ENCODE measurements around the gene PRELID1.
"Not testable (repeated sequence)": the region's sequence is repeated elsewhere in the genome, so short reads cannot be mapped to it uniquely, and the experiment has no call there.

The PRELID1 gene

DNA sequence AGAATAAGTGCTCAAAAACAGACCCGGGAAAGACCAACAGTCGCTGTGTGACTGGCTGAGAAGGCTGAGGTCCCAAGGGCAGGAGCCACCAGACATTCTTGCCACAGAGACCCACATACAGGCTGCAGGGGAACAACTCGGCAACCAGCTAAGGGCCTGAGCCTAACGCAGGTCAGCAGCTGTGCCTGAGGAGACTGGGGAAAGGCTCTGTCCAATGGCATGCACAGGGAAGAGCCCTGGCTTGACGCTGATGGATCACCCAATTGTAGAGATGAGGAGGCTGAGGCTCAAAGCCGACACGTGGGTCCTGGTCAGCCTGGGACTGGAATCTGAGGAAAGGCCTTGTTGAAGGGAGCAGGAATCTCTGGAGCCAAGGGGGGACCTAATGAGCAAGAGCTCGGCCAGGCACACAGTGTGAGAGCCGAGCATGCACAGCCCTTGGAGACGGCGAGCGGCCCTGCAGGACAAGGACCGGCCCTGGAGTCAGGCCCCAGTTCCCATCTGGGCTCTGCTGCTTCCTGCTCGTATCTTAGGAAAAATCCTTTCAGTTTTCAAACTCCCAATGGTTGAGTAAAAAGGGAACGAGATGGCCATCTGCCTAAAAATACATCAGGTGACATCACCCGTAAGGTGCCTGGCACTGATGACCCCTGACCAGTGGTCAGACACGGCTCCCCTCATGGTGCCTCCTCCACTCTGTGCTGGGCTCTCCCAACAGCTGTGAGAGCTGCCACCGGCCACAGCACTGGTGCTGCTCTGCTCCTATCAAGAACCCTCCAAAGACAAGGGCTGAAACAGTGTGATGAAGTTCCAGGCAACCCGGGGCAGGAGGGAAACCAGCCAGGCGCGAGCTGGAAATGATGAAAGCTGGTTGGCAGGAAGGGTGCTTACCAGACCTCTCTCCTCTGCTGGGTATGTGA is 31.4 kb downstream of the PRELID1 start:
- no peak for FAIRE-seq
- DNase-seq (ENCODE audit: insufficient read length, low spot score): no peak

DNA sequence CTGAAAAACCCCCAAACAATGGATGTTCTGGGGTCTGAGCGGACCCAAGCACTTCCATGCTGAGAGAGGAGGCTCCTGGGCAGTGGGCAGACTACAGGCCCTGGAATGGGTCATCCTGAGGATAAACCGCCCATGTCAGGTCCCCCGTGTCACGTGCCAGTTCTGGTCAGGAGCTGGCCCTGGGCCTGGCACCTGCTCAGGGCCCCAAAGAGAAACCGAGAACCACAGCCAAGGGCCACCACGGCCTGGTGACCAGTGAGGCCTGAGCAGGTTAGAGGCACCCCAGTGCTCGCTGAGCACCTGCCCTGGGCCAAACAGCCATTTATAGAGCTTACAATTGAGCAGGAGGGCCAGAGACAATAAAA is 32.1 kb downstream of the PRELID1 start:
- FAIRE-seq (no peak), DNase-seq (ENCODE audit: insufficient read length, low spot score) (no peak)

DNA sequence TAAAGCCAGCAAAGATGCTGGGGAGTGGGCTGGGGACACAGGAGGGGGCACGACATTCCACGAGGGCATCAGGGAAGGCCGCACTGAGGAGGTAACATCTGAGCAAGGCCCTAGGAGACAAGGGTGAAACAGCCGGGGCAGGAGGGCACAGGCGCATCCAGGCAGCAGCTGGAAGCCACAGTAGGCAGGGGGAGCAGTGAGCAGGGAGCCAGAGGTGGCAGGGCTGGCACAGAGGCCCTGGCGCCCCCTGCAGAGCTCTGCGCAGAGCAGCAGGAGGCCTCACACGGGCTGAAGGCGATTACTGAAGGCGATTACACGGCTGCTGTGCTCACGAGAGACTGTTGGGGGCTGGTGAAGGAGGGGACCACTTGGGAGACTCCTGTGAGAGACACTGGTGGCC is 32.5 kb downstream of the PRELID1 start:
- DNase-seq (ENCODE audit: insufficient read length, low spot score) (no peak), FAIRE-seq (no peak)

DNA sequence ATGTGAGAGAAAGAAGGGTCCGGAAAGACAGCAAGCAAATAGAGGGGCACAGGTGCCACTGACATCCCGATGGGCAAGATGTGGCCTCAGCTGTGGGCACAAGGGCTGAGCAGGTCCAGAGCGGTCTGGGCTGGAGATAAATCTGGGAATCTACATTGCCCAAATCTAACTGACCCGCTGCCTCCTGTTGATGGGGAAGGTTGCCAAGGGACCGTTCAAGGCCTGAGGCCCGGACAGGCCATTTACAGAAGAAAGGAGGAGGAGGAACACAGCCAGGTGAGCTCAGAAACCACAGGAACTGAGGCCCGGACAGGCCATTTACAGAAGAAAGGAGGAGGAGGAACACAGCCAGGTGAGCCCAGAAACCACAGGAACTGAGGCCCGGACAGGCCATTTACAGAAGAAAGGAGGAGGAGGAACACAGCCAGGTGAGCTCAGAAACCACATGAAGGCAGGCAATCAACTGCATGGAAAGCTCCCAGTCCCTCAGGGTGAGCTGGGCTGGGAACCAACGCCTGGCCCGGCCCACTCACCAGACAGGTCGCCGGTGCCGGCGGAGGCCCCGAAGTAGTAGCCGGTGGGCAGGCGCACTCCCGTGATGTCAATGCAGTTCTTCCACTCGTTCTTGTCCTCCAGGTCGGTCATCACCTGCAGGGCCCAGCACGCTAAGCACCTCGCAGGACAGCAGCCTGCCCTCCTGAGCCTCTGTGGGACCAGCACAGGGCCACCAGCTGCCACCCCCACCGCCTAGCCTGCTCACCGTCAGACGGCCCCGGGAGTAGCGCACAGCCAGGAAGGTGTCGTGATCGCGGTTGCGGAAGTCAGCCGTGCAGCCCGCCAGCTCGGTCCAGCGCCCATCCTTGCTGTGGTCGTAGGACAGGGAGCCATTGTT is 33.2 kb downstream of the PRELID1 start:
- FAIRE-seq (no peak), DNase-seq (ENCODE audit: insufficient read length, low spot score) (no peak)

DNA sequence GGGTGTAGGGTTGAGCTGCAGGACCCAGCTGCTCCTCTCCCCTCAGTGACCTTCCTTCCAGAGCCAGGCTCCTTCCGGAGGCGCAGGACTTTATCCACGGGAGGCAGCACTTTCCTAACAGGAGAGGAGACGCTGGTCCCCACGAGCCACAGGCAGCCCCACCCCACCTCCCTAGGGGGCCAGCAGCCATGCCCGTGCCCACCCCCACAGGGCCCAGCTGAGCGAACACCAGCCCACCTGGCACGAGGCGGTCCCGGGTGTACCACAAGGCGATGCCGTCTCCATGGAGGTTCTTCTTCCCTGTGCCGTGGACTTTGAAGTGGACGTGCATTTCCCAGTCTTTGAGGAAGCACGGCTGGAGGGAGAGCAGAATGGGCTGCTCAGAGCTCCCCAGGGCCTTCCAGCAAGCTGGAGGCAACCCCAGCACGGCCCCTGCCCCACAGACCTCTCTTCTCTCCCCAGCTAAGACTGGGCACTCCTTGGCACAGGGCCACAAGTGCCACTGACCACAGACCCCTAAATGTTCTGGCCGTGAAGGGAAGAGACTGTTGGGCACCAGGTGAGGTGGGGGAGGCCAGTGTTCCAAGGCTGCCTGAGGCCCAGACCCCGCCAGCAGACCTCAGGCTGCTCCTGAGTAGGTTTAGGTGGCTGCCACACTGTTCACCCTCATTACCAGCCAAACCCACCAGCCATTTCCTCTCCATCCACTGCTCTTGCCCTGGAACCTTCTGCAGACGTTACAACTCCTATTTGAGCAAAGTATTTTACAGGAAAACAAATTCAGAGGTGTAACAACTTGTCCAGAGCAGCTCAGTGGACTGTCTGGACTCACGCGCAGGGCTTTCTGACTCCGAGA is 34.9 kb downstream of the PRELID1 start:
- FAIRE-seq (no peak), DNase-seq (ENCODE audit: insufficient read length, low spot score) (no peak)

DNA sequence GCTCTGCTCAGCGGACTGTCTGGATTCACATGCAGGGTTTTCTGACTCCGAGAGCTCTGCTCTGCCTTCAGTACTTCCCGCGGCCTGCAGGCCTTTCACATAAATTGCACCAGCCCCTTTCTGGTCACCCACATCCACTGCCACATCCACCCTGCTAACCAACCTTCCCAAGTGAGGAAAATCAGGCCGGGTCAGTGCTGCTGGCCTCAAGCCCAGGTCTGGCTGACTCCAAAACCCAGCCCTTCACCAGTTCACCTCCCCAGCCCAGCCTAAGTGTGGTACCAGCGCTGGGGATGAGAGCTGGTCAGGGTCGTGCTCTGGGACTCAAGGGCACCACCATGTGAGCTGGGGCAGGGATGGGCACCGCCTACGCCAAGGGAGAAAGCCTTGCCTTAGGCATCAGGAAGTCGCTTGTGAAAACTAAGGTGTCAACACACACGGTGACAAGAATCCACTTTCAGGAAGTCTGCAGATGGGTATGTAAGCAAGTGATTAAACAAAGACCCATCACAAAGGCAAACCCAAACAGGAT is 35.6 kb downstream of the PRELID1 start:
- no peak for FAIRE-seq
- DNase-seq (ENCODE audit: insufficient read length, low spot score): no peak

DNA sequence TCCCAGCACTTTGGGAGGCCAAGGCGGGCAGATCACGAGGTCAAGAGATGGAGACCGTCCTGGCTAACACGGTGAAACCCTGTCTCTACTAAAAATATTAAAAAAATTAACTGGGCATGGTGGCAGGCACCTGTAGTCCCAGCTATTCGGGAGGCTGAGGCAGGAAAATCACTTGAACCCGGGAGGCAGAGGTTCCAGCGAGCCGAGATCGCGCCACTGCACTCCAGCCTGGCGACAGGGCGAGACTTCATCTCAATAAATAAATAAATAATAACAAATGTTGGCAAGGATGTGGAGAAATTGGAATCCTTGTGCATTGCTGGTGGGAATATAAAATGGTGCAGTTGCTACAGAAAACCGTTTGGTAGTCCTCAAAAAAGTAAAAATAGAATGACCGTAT is 39.4 kb downstream of the PRELID1 start:
- not testable (repeated sequence) for FAIRE-seq; DNase-seq (ENCODE audit: insufficient read length, low spot score)

DNA sequence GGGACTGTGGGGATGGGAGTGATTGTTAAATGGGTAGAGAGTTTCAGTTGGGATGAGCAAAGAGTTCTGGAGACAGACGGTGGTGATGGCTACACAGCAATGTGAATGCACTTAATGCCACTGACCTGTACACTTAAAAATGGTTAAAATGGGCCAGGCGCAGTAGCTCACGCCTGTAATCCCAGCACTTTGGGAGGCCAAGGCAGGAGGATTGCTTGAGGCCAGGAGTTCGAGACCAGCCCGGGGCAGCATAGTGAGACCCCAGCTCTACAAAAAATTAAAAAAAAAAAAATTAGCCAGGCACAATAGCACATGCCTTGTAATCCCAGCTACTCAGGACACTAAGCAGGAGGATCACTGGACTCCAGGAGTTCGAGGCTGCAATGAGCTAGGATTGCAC is 40.2 kb downstream of the PRELID1 start:
- FAIRE-seq: no peak

DNA sequence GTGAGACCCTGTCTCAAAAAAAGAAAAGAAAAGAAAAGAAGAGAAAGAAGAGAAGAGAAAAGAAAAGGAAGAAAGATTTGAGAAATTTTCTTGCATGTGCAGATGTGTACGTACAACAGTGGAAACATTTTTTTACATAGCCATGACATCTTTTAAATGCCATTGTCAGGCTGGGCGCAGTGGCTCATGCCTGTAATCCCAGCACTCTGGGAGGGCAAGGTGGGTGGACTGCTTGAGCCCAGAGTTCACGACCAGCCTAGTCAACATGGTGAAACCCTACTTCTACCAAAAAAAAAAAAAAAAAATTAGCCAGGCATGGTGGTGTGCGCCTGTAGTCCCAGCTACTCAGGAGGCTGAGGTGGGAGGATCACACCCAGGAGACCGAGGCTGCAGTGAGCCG is 41.3 kb downstream of the PRELID1 start:
- no peak for DNase-seq (ENCODE audit: insufficient read length, low spot score)
- FAIRE-seq: no peak

More for the DNA sequence above, 40.2 kb downstream of the PRELID1 start:
- no peak for DNase-seq (ENCODE audit: insufficient read length, low spot score)

DNA sequence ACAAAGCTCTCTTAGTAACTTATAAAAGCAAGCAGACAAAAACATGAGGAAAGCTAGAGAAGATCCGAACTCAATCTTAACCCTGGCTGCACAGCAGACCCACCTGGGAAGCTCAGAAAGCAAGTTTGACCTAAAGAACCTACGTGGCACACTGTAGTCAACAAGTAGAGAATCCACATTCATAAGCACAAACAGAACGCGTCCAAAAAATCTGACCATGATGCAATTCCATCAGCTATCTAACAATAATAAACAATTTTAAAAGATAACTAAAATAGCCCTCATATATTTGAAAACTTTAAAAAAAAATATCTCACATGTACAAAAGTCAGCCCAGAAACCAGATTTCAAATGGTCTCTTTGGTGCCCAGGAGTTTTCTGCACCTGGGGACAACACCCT is 43.2 kb downstream of the PRELID1 start:
- FAIRE-seq (no peak), DNase-seq (ENCODE audit: insufficient read length, low spot score) (no peak)

DNA sequence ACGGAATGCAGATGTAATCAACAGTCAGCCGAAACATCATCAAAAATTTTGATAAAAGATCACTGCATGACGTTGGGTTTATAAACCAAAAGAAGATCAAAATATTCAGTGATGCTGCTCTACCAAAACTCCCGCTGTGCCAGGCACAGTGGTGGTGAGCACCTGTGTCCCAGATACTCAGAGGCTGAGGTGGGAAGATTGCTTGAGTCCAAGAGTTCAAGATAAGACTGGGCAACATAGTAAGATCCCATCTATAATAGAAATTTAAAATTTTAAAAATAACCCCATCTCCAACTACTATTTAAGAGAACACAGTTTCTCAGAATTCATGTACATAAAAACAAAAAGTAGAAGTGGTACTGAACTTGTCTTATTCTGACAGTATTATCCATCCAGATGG is 44.1 kb downstream of the PRELID1 start:
- no peak for FAIRE-seq
- DNase-seq (ENCODE audit: insufficient read length, low spot score): no peak

DNA sequence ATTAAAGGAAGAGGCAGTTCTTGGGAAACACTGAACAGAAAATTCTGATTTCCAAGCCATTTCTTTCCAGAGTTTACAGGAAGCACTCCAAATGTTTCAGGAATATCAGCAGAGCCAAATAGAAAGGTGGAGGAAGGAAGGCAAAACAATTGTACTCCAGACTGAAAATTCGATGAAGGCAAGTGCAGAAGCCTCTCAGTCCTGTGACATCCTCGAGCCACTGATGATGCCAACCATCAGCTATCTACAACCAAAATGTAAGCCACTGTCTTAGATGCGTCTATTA is 45.7 kb downstream of the PRELID1 start:
- FAIRE-seq (no peak), DNase-seq (ENCODE audit: insufficient read length, low spot score) (no peak)

DNA sequence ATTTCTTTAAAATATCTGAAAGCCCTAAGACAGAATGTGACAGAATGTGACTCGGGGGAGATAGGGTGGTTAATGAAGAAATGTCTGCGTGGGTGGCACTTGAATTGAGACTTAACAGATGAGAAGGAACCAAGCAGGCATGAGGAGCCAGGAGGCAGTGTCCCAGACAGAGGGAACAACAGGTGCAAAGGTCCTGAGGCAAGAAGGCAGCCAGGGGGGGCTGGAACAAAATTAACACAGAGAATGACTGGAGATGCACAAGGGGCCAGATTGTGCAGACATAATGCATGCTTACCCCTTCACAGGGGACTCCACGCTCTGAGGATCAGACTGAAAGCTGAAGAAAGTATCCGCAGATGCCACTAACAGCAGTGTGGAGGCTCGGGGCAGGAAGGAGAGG is 46.2 kb downstream of the PRELID1 start:
- FAIRE-seq (no peak), DNase-seq (ENCODE audit: insufficient read length, low spot score) (no peak)

DNA sequence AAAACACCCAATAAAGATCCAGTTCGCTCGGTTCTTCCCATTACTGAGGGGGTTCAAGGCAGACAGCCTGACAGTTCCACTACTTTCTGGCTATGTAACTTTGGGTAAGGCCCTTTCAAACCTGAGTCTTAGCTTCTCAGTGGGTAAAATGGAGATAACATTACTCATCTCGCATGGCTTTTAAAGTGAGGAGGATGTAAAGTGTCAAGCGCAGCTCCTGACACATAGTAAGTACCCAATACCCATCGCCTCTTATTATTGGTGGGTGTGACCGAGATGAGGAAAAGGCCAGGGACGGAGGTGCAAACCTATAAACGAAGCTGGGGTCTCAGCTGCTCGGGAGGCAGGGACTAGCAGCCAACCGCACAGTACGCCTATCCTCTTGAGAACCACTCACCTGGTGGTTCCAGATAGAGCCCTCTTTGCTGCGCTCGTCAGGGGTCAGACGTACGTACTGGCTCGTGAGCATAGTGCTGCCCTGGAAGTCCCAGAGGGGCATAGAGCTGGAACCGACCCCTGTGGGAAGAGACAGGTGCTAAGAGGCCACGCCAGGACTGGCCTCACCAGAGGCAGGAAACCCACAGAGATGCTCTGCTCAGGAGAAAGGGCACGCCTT is 47.3 kb downstream of the PRELID1 start:
- FAIRE-seq: no peak
- DNase-seq (ENCODE audit: insufficient read length, low spot score): no peak

DNA sequence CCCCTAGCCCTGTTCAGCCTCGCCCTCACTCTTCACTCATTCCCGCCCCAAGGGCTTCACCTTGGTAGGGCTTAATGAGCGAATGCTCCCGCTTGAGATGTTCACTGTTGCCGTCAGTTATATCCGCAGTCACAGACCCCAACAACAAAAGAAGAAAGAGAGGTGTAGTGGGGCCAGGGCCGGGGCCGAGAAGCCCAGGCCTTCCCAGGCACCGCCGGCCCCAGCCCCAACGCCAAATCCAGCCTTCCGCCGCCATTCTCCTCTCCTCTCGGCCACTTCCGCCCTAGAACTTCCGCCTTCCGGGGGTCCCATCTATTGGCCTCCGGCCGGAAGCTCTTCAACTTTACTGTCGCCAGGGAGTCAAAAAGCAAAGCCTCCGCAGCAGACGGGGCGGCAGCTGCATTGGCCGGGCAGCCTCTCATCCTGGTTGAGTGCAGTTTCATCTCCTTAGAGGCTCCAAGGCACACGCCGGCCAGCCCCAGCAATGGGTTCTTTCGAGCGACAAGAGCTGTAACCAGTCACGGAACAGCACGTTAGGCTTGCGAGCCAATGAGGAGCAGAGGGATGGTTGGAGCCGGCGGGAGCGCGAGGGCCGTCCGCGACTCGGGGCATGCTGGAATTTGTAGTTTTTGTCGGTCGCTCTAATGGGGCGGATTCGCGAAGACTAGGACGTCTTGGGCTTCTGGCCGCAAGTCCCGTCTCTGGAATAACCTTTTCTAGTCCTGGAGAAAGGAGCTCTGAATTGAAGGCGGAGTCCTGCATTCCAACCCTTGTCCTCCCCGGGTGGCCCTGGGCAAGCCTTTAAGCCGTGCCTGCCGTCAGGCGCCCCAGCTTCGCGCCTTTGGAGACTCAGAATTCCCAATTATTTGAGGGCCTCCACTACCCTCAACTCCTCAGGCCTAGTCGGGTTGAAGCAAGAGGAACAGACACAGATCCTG is 48.1 kb downstream of the PRELID1 start, which contains the start of gene LMAN2:
LMAN2 (minus strand) TSS at position 277 of the 938 bp plus-strand sequence; CDS start at position 256, 21 bp downstream.
- peak; percentile 96 for FAIRE-seq
- DNase-seq (ENCODE audit: insufficient read length, low spot score): peak; percentile 86

DNA sequence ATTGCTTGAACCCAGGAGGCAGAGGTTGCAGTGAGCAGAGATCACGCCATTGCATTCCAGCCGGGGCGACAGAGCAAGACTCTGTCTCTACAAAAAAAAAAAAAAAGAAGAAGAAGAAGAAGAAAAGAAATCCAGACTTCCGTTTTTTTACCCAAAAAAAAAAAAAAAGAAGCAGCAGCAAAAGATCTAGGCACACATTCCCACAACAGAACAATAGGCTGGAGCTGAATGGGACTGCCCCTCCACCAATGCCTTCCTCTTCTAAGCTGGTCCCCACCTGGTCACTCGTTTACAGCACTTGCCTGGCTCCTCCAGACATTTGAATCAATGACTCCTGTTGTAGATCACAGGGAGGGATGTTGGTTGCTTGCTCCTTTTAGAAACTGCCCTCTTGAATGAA is 49.5 kb downstream of the PRELID1 start:
- DNase-seq (ENCODE audit: insufficient read length, low spot score): no peak
- no peak for FAIRE-seq

DNA sequence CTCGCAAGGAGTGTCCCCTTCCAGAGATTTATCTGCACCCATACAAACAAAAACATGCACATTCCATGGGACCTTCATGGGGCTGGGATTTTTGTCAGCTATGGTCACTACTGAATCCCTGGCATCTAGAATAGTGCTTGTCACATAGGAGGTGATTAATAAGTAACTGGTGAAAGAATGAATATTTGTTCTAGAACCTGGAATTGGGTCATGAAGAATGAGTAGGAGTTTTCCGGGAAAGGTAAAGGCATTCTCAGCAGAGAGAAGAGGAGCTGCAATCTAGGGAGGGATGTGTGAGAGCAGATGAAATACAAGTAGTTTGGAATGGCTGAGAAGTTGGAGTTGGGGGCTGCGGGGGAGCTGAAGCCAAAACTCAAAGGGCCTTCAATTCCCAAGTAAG is 50.7 kb downstream of the PRELID1 start:
- DNase-seq (ENCODE audit: insufficient read length, low spot score) (no peak), FAIRE-seq (no peak)

DNA sequence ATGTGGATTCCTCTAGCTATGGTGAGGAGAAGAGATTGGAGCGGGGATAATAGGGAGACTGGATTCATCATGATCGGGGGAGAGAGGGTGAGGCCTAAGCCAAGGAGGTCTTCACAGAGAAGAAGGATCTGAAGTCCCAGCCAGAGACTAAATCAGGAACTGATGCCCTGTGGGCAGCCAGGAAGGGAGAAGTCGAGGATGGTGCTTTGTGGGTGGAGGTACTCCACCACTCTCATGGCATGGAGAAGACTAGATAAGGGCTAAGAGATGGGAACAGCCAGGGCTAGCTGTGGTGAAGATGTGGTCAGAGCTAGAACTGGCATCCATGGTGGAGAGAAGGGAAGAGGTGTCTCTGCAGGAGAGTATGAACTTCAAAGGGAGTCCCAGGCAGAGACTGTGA is 51.1 kb downstream of the PRELID1 start:
- no peak for DNase-seq (ENCODE audit: insufficient read length, low spot score)
- no peak for FAIRE-seq

Measured in GM19239 (cell line).